CD8-positive, alpha-beta memory T cell (primary cell): Measurements from ENCODE around the gene GRIN3A. TPM values are rescaled to one million over a fixed set of nuclear protein-coding genes. Genes with fewer than 3 reads are reported as not detected.
"Not testable (repeated sequence)": the region's sequence is repeated elsewhere in the genome, so short reads cannot be mapped to it uniquely, and the experiment has no call there.

Source experiments
- CTCF ChIA-PET: fragments of 350-600 bp; sonication (Branson Sonifier 250); formaldehyde crosslinking; loops from one replicate; lab custom pipeline; 2021; ENCODE audit warnings: antibody characterized with exemption; lab: Charles Lee
- POLR2A ChIA-PET: fragments of 350-600 bp; sonication (Branson Sonifier 250); formaldehyde crosslinking; loops from one replicate; lab custom pipeline; 2021; ENCODE audit warnings: antibody characterized with exemption; lab: Charles Lee
- DNase-seq, 5 donors: peaks; one replicate each; pipeline versions ENCODE4 v3.0.0 to v3.0.0-alpha.2; 2020 to 2022; ENCODE audit warnings: mixed read lengths in 1 of 5
- H3K27ac ChIP-seq: one replicate; pipeline ENCODE4 v1.7.0; 2013; ENCODE audit warnings: low read depth, mild to moderate bottlenecking, low read length, moderate library complexity
- H3K27me3 ChIP-seq: 2 replicates; pipeline ENCODE4 v1.7.0; 2013; ENCODE audit warnings: low read length, mild to moderate bottlenecking; ENCODE audit not compliant: insufficient read depth, poor library complexity, severe bottlenecking
- H3K36me3 ChIP-seq: 2 replicates; pipeline ENCODE4 v1.7.0; 2013; ENCODE audit warnings: mild to moderate bottlenecking, low read length, moderate library complexity; ENCODE audit not compliant: insufficient read depth
- H3K4me1 ChIP-seq: 2 replicates; pipeline ENCODE4 v1.7.0; 2013; ENCODE audit warnings: mild to moderate bottlenecking, low read length, moderate library complexity; ENCODE audit not compliant: insufficient read depth
- H3K4me3 ChIP-seq: 2 replicates; pipeline ENCODE4 v1.7.0; 2013; ENCODE audit warnings: mild to moderate bottlenecking, low read length
- H3K9me3 ChIP-seq: 2 replicates; pipeline ENCODE4 v1.7.0; 2013; ENCODE audit warnings: mild to moderate bottlenecking, low read length
- H3K27ac Mint-ChIP-seq, 8 donors: one replicate each; pipeline ENCODE4 v1.8.0; 2020 to 2021; ENCODE audit warnings: mixed read lengths in 8 of 8, mild to moderate bottlenecking in 6 of 8, inconsistent platforms in 3 of 8, moderate library complexity in 3 of 8
- H3K27me3 Mint-ChIP-seq, 2 donors: one replicate each; pipeline ENCODE4 v1.8.0; 2020 to 2021; ENCODE audit warnings: mixed read lengths in 2 of 2, mild to moderate bottlenecking in 1 of 2, moderate library complexity in 1 of 2
- H3K36me3 Mint-ChIP-seq, 3 donors: one replicate each; pipeline ENCODE4 v1.8.0; 2020 to 2021; ENCODE audit warnings: mixed read lengths in 3 of 3, inconsistent platforms in 1 of 3, mild to moderate bottlenecking in 1 of 3
- H3K4me1 Mint-ChIP-seq, 3 donors: one replicate each; pipeline ENCODE4 v1.8.0; 2020 to 2021; ENCODE audit warnings: mixed read lengths in 3 of 3, inconsistent platforms in 1 of 3, mild to moderate bottlenecking in 1 of 3
- H3K4me3 Mint-ChIP-seq, 7 donors: one replicate each; pipeline ENCODE4 v1.8.0; 2020 to 2021; ENCODE audit warnings: mixed read lengths in 7 of 7, mild to moderate bottlenecking in 6 of 7, moderate library complexity in 4 of 7, inconsistent platforms in 2 of 7
- H3K9me3 Mint-ChIP-seq, 5 donors: one replicate each; pipeline ENCODE4 v1.8.0; 2020 to 2022; ENCODE audit warnings: mixed read lengths in 5 of 5, mild to moderate bottlenecking in 3 of 5, moderate library complexity in 2 of 5, inconsistent platforms in 1 of 5
- polyA plus RNA-seq: library from polyadenylated mRNA; unstranded; fragments of 300-500 nt; fragmentation: Illumina TruSeq; gene quantifications from one replicate; pipeline ENCODE4 v1.2.3, GENCODE V29; 2021
- total RNA-seq, 2 experiments: library from RNA; stranded (reverse); gene quantifications; one replicate each; pipeline ENCODE4 v1.2.3, GENCODE V29; 2021

The GRIN3A gene
- total and polyA plus RNA-seq, 3 experiments from 2014 or later = 0.03 TPM; not detected in 2

GRCh38 chr9:101564252-101564651 lies 174.2 kb downstream of the GRIN3A start:
- Mint-ChIP-seq H3K4me1 (peaks cover 22 to 42% (median 40%) of the 10 kb centered on the region in 3 donors), H3K27me3 (no peaks in the 10 kb centered on the region), H3K9me3 (no peaks in the 10 kb centered on the region), H3K27ac (peak overlapping the region in 1 of 8 donors; percentile 68), H3K36me3 (peaks cover 36 to 89% (median 37%) of the 10 kb centered on the region in 3 donors), H3K4me3 (no peak overlapping the region)
- Histone ChIP-seq H3K4me3 (no peak overlapping the region), H3K9me3 (no peaks in the 10 kb centered on the region), H3K27ac (no peak overlapping the region), H3K27me3 (no peaks in the 10 kb centered on the region), H3K4me1 (peaks cover 24% of the 10 kb centered on the region), H3K36me3 (peaks cover 29% of the 10 kb centered on the region)
- POLR2A ChIA-PET = no interaction called here
- no peak for DNase-seq
- CTCF ChIA-PET = interaction anchor here (0.6 kb wide), 1 partner anchor 10 kb away, joined by 3 read pairs; no protein-coding TSS in a partner anchor

- peaks cover 14% of the 10 kb centered on the region for H3K4me1 ChIP-seq
- Mint-ChIP-seq H3K36me3 (peaks cover 43 to 92% (median 43%) of the 10 kb centered on the region in 3 donors), H3K27me3 (no peaks in the 10 kb centered on the region), H3K4me1 (peaks cover 31 to 48% (median 43%) of the 10 kb centered on the region in 3 donors), H3K4me3 (no peak overlapping the region), H3K27ac (no peak overlapping the region), H3K9me3 (peaks cover 0 to 4% (median 0%) of the 10 kb centered on the region in 5 donors)
- ChIA-PET CTCF (no interaction called here), POLR2A (no interaction called here)
- H3K36me3 ChIP-seq = peaks cover 33% of the 10 kb centered on the region
- H3K27ac ChIP-seq = no peak overlapping the region
- DNase-seq = no peak
- H3K27me3 ChIP-seq = no peaks in the 10 kb centered on the region
- H3K4me3 ChIP-seq = no peak overlapping the region
- H3K9me3 ChIP-seq = no peaks in the 10 kb centered on the region
These were observed 175.5 kb downstream of the GRIN3A start for GRCh38 chr9:101562966-101563365.

- Histone ChIP-seq H3K27ac (no peak overlapping the region), H3K4me1 (peaks cover 4% of the 10 kb centered on the region), H3K9me3 (no peaks in the 10 kb centered on the region), H3K27me3 (no peaks in the 10 kb centered on the region), H3K36me3 (peaks cover 37% of the 10 kb centered on the region), H3K4me3 (no peak overlapping the region)
- no peak for DNase-seq
- peak overlapping the region in 1 of 7 donors; percentile 2 for H3K4me3 Mint-ChIP-seq
- H3K4me1 Mint-ChIP-seq = peaks cover 34 to 37% (median 35%) of the 10 kb centered on the region in 3 donors
- peak overlapping the region in 5 of 8 donors; percentile 32 to 72 (median 47) for H3K27ac Mint-ChIP-seq
- CTCF ChIA-PET = no interaction called here
- no peaks in the 10 kb centered on the region for H3K27me3 Mint-ChIP-seq
- H3K9me3 Mint-ChIP-seq = peaks cover 0 to 4% (median 0%) of the 10 kb centered on the region in 5 donors
- POLR2A ChIA-PET = no interaction called here
- peaks cover 50 to 93% (median 54%) of the 10 kb centered on the region in 3 donors for H3K36me3 Mint-ChIP-seq
These were observed 176.7 kb downstream of the GRIN3A start for GRCh38 chr9:101561740-101562139.

- H3K36me3 ChIP-seq = peaks cover 75% of the 10 kb centered on the region
- H3K36me3 Mint-ChIP-seq = peaks cover 33 to 95% (median 57%) of the 10 kb centered on the region in 3 donors
- H3K4me3 Mint-ChIP-seq, CTCF ChIA-PET, DNase-seq, H3K4me1 ChIP-seq, H3K27ac ChIP-seq, H3K4me3 ChIP-seq, H3K9me3 ChIP-seq, H3K27ac Mint-ChIP-seq, H3K27me3 ChIP-seq, POLR2A ChIA-PET, H3K27me3 Mint-ChIP-seq, H3K9me3 Mint-ChIP-seq, H3K4me1 Mint-ChIP-seq: not testable (repeated sequence)
These were observed 188.9 kb downstream of the GRIN3A start for GRCh38 chr9:101549472-101550098.

GRCh38 chr9:101543098-101543735 lies 195.2 kb downstream of the GRIN3A start:
- Mint-ChIP-seq H3K4me1 (peaks cover 0 to 4% (median 0%) of the 10 kb centered on the region in 3 donors), H3K36me3 (peaks cover 19 to 56% (median 26%) of the 10 kb centered on the region in 3 donors), H3K9me3 (no peaks in the 10 kb centered on the region), H3K27me3 (no peaks in the 10 kb centered on the region), H3K27ac (no peak overlapping the region), H3K4me3 (no peak overlapping the region)
- peaks cover 40% of the 10 kb centered on the region for H3K36me3 ChIP-seq
- ChIA-PET POLR2A (no interaction called here), CTCF (no interaction called here)
- no peaks in the 10 kb centered on the region for H3K9me3 ChIP-seq
- H3K4me3 ChIP-seq = no peak overlapping the region
- no peak for DNase-seq
- H3K4me1 ChIP-seq = no peaks in the 10 kb centered on the region
- no peaks in the 10 kb centered on the region for H3K27me3 ChIP-seq
- H3K27ac ChIP-seq = no peak overlapping the region

- no peaks in the 10 kb centered on the region for H3K9me3 Mint-ChIP-seq
- ChIA-PET CTCF (no interaction called here), POLR2A (no interaction called here)
- H3K27ac Mint-ChIP-seq = no peak overlapping the region
- H3K36me3 ChIP-seq = peaks cover 30% of the 10 kb centered on the region
- H3K27me3 Mint-ChIP-seq = no peaks in the 10 kb centered on the region
- H3K9me3 ChIP-seq = no peaks in the 10 kb centered on the region
- peaks cover 0 to 12% (median 4%) of the 10 kb centered on the region in 3 donors for H3K4me1 Mint-ChIP-seq
- no peak overlapping the region for H3K4me3 ChIP-seq
- H3K27ac ChIP-seq = no peak overlapping the region
- H3K27me3 ChIP-seq = no peaks in the 10 kb centered on the region
- peaks cover 3 to 31% (median 10%) of the 10 kb centered on the region in 3 donors for H3K36me3 Mint-ChIP-seq
- DNase-seq = no peak
- no peak overlapping the region for H3K4me3 Mint-ChIP-seq
- H3K4me1 ChIP-seq = peaks cover 22% of the 10 kb centered on the region
These were observed 198.4 kb downstream of the GRIN3A start for GRCh38 chr9:101540069-101540468.

- peaks cover 4 to 27% (median 19%) of the 10 kb centered on the region in 3 donors for H3K4me1 Mint-ChIP-seq
- H3K9me3 Mint-ChIP-seq = no peaks in the 10 kb centered on the region
- H3K4me3 ChIP-seq = no peak overlapping the region
- H3K36me3 Mint-ChIP-seq = peaks cover 3 to 20% (median 4%) of the 10 kb centered on the region in 3 donors
- ChIA-PET CTCF (interaction anchor here (1.2 kb wide), 1 partner anchor 31 kb away, joined by 3 read pairs; no protein-coding TSS in a partner anchor), POLR2A (no interaction called here)
- no peaks in the 10 kb centered on the region for H3K9me3 ChIP-seq
- H3K27ac Mint-ChIP-seq = no peak overlapping the region
- H3K27me3 Mint-ChIP-seq = no peaks in the 10 kb centered on the region
- no peak for DNase-seq
- no peaks in the 10 kb centered on the region for H3K27me3 ChIP-seq
- peaks cover 30% of the 10 kb centered on the region for H3K36me3 ChIP-seq
- peaks cover 37% of the 10 kb centered on the region for H3K4me1 ChIP-seq
- H3K4me3 Mint-ChIP-seq = no peak overlapping the region
- no peak overlapping the region for H3K27ac ChIP-seq
These were observed 201.5 kb downstream of the GRIN3A start for GRCh38 chr9:101536938-101537337.

GRCh38 chr9:101536351-101536750 lies 202.1 kb downstream of the GRIN3A start:
- peaks cover 3 to 18% (median 4%) of the 10 kb centered on the region in 3 donors for H3K36me3 Mint-ChIP-seq
- H3K27me3 Mint-ChIP-seq = no peaks in the 10 kb centered on the region
- no peaks in the 10 kb centered on the region for H3K9me3 Mint-ChIP-seq
- DNase-seq = no peak
- CTCF ChIA-PET = no interaction called here
- H3K27ac ChIP-seq = no peak overlapping the region
- POLR2A ChIA-PET = no interaction called here
- H3K27me3 ChIP-seq = no peaks in the 10 kb centered on the region
- H3K27ac Mint-ChIP-seq = peak overlapping the region in 1 of 8 donors; percentile 14
- peaks cover 4 to 27% (median 19%) of the 10 kb centered on the region in 3 donors for H3K4me1 Mint-ChIP-seq
- no peaks in the 10 kb centered on the region for H3K9me3 ChIP-seq
- no peak overlapping the region for H3K4me3 Mint-ChIP-seq
- peaks cover 37% of the 10 kb centered on the region for H3K4me1 ChIP-seq
- H3K4me3 ChIP-seq = no peak overlapping the region
- peaks cover 30% of the 10 kb centered on the region for H3K36me3 ChIP-seq
